Measurements from ENCODE around the gene ZMIZ1. TPM values are rescaled to one million over a fixed set of nuclear protein-coding genes. Genes with fewer than 3 reads are reported as not detected.

The ZMIZ1 gene
- polyA plus RNA-seq, 3 donors = 3.3 to 64.6 (median 8.9) TPM

GRCh38 chr10:79347894-79348639 is 279.3 kb downstream of the ZMIZ1 start:
- peaks cover 45 to 48% of the 10 kb centered on the region in 2 donors for H3K36me3 Mint-ChIP-seq
- 2% methylated on average over 31 of the region's 34 CpGs for WGBS (ENCODE audit: insufficient coverage)
- peaks cover 59% of the 10 kb centered on the region for H3K79me2 ChIP-seq (ENCODE audit: insufficient read depth, low read length)
- peaks cover 79 to 90% of the 10 kb centered on the region in 2 donors for H3K4me1 ChIP-seq (ENCODE audit: control insufficient read depth in 1 of 2, insufficient read depth in 2 of 2, low read length in 2 of 2)
- peak overlapping the region; percentile 96 to 99 for H3K27ac ChIP-seq (ENCODE audit: low read depth in 1 of 2, low read length in 2 of 2)
- H3K36me3 ChIP-seq (replicated peaks in 1 of 2; ENCODE audit: control insufficient read depth in 1 of 2, insufficient read depth in 2 of 2, low read length in 2 of 2) = peaks cover 40 to 45% of the 10 kb centered on the region in 2 donors
- peak overlapping the region; percentile 82 for H3K4me2 ChIP-seq (replicated peaks; ENCODE audit: extremely low read depth, low read length, poor library complexity, severe bottlenecking)
- H3K9me3 ChIP-seq (replicated peaks in 1 of 2; ENCODE audit: control insufficient read depth in 1 of 2, insufficient read depth in 1 of 2, low read length in 2 of 2) = no peaks in the 10 kb centered on the region
- intact Hi-C loops (cut with micrococcal nuclease) = loop anchor here (2.0 to 5.0 kb wide), 4 partner anchors 17 to 101 kb away; no protein-coding TSS in a partner anchor
- no peak overlapping the region for H2AFZ ChIP-seq (ENCODE audit: insufficient read depth, low read depth, low read length, poor library complexity, severe bottlenecking)
- peak overlapping the region; percentile 91 to 92 for H3K4me3 Mint-ChIP-seq
- peaks cover 1 to 4% (median 4%) of the 10 kb centered on the region in 3 donors for H3K27me3 Mint-ChIP-seq (ENCODE audit: low read depth in 3 of 3)
- peak overlapping the region; percentile 59 to 88 (median 83) for H3K4me3 ChIP-seq (replicated peaks in 1 of 3; ENCODE audit: low read depth in 2 of 3, low read length in 3 of 3)
- H3K9ac ChIP-seq (ENCODE audit: insufficient read depth, low read length, poor library complexity, severe bottlenecking) = peak overlapping the region; percentile 100
- peak; percentile 80 to 88 (median 85) for DNase-seq
- H3K9me3 Mint-ChIP-seq = peaks cover 0 to 2% (median 0%) of the 10 kb centered on the region in 7 donors
- H3K27me3 ChIP-seq (ENCODE audit: control insufficient read depth in 2 of 2, insufficient read depth in 2 of 2, low read length in 2 of 2) = no peaks in the 10 kb centered on the region
- TF ChIP-seq CTCF (IDR thresholded peaks at IDR 0.05) = no peak
- H3K27ac Mint-ChIP-seq = peak overlapping the region; percentile 96 to 98 (median 97)
- peaks cover 73% of the 10 kb centered on the region for H3K4me1 Mint-ChIP-seq
- peaks cover 57% of the 10 kb centered on the region for H4K20me1 ChIP-seq (ENCODE audit: insufficient read depth, low read length)

- Mint-ChIP-seq H3K36me3 (peaks cover 51 to 52% of the 10 kb centered on the region in 2 donors), H3K4me3 (peak overlapping the region; percentile 91 to 92), H3K27ac (peak overlapping the region; percentile 96 to 98 (median 97)), H3K9me3 (peaks cover 0 to 2% (median 0%) of the 10 kb centered on the region in 7 donors), H3K4me1 (peaks cover 74% of the 10 kb centered on the region), H3K27me3 (ENCODE audit: low read depth in 3 of 3) (peaks cover 0 to 4% (median 4%) of the 10 kb centered on the region in 3 donors)
- Histone ChIP-seq H3K4me3 (replicated peaks in 1 of 3; ENCODE audit: low read depth in 2 of 3, low read length in 3 of 3) (peak overlapping the region; percentile 59 to 88 (median 83)), H3K9ac (ENCODE audit: insufficient read depth, low read length, poor library complexity, severe bottlenecking) (peak overlapping the region; percentile 100), H3K9me3 (replicated peaks in 1 of 2; ENCODE audit: control insufficient read depth in 1 of 2, insufficient read depth in 1 of 2, low read length in 2 of 2) (no peaks in the 10 kb centered on the region), H3K4me2 (replicated peaks; ENCODE audit: extremely low read depth, low read length, poor library complexity, severe bottlenecking) (peak overlapping the region; percentile 82), H3K36me3 (replicated peaks in 1 of 2; ENCODE audit: control insufficient read depth in 1 of 2, insufficient read depth in 2 of 2, low read length in 2 of 2) (peaks cover 45 to 50% of the 10 kb centered on the region in 2 donors), H3K27ac (ENCODE audit: low read depth in 1 of 2, low read length in 2 of 2) (peak overlapping the region; percentile 96 to 99), H4K20me1 (ENCODE audit: insufficient read depth, low read length) (peaks cover 62% of the 10 kb centered on the region), H3K4me1 (ENCODE audit: control insufficient read depth in 1 of 2, insufficient read depth in 2 of 2, low read length in 2 of 2) (peaks cover 85 to 90% of the 10 kb centered on the region in 2 donors), H3K27me3 (ENCODE audit: control insufficient read depth in 2 of 2, insufficient read depth in 2 of 2, low read length in 2 of 2) (no peaks in the 10 kb centered on the region), H3K79me2 (ENCODE audit: insufficient read depth, low read length) (peaks cover 65% of the 10 kb centered on the region), H2AFZ (ENCODE audit: insufficient read depth, low read depth, low read length, poor library complexity, severe bottlenecking) (no peak overlapping the region)
- no peak for DNase-seq
- TF ChIP-seq CTCF (IDR thresholded peaks at IDR 0.05) = no peak
- 71% methylated on average over 1 of the region's 3 CpGs for WGBS (ENCODE audit: insufficient coverage)
- intact Hi-C loops (cut with micrococcal nuclease) = loop anchor here (5.0 kb wide), 3 partner anchors 36 to 101 kb away; no protein-coding TSS in a partner anchor
Observed at GRCh38 chr10:79348640-79348988, 279.8 kb downstream of the ZMIZ1 start.
